Trophoblast cell (in vitro differentiated cells and primary cell): ENCODE data around the gene UBR1.

Experiments used
- DNase-seq, 2 donors: peaks; one replicate each; pipeline ENCODE4 v3.0.0-alpha.2; 2016
- H2AFZ ChIP-seq: 2 replicates; pipeline ENCODE4 v1.6.1; 2013; ENCODE audit warnings: low read length, moderate library complexity, mild to moderate bottlenecking; ENCODE audit not compliant: insufficient read depth, poor library complexity
- H2AK5ac ChIP-seq: 2 replicates; pipeline ENCODE4 v1.6.1; 2013; ENCODE audit warnings: mild to moderate bottlenecking, low read length
- H2BK120ac ChIP-seq: 2 replicates; pipeline ENCODE4 v1.6.1; 2013; ENCODE audit warnings: low read length, mild to moderate bottlenecking, moderate library complexity; ENCODE audit not compliant: insufficient read depth, poor library complexity
- H2BK12ac ChIP-seq: 2 replicates; pipeline ENCODE4 v1.6.1; 2013; ENCODE audit warnings: mild to moderate bottlenecking, low read length, moderate library complexity
- H2BK5ac ChIP-seq: 2 replicates; pipeline ENCODE4 v1.6.1; 2013; ENCODE audit warnings: low read length, low read depth, moderate library complexity, mild to moderate bottlenecking; ENCODE audit not compliant: poor library complexity
- H3K14ac ChIP-seq: 2 replicates; pipeline ENCODE4 v1.6.1; 2013; ENCODE audit warnings: mild to moderate bottlenecking, low read length
- H3K18ac ChIP-seq: 2 replicates; pipeline ENCODE4 v1.6.1; 2013; ENCODE audit warnings: mild to moderate bottlenecking, low read length
- H3K23ac ChIP-seq: 2 replicates; pipeline ENCODE4 v1.6.1; 2013; ENCODE audit warnings: low read length
- H3K27ac ChIP-seq: 2 replicates; pipeline ENCODE4 v1.5.1; 2013; ENCODE audit warnings: low read depth, mild to moderate bottlenecking, inconsistent platforms, low read length, moderate library complexity
- H3K27me3 ChIP-seq: 2 replicates; pipeline ENCODE4 v1.6.1; 2013; ENCODE audit warnings: inconsistent platforms, mild to moderate bottlenecking, low read length, moderate library complexity; ENCODE audit not compliant: insufficient read depth
- H3K36me3 ChIP-seq, 2 experiments: 1 replicate in 1 of 2; 2 replicates in 1 of 2; pipeline ENCODE4 v1.6.1; 2013; ENCODE audit warnings: low read length in 2 of 2, mild to moderate bottlenecking in 2 of 2, moderate library complexity in 1 of 2; ENCODE audit not compliant: insufficient read depth in 2 of 2, control insufficient read depth in 1 of 2
- H3K4ac ChIP-seq: 2 replicates; pipeline ENCODE4 v1.6.1; 2013; ENCODE audit warnings: low read depth, mild to moderate bottlenecking, low read length, moderate library complexity
- H3K4me1 ChIP-seq, 2 experiments: 1 replicate in 1 of 2; 2 replicates in 1 of 2; pipeline ENCODE4 v1.6.1; 2013; ENCODE audit warnings: low read length in 2 of 2, mild to moderate bottlenecking in 2 of 2, moderate library complexity in 1 of 2; ENCODE audit not compliant: insufficient read depth in 2 of 2, control insufficient read depth in 1 of 2
- H3K4me2 ChIP-seq: 2 replicates; pipeline ENCODE4 v1.6.1; 2013; ENCODE audit warnings: inconsistent platforms, mild to moderate bottlenecking, low read length, moderate library complexity
- H3K4me3 ChIP-seq: 2 replicates; pipeline ENCODE4 v1.5.1; 2013; ENCODE audit warnings: mild to moderate bottlenecking, low read depth, low read length, inconsistent platforms
- H3K79me1 ChIP-seq: one replicate; pipeline ENCODE4 v1.6.1; 2013; ENCODE audit warnings: low read length
- H3K79me2 ChIP-seq: 2 replicates; pipeline ENCODE4 v1.6.1; 2013; ENCODE audit warnings: low read length, mild to moderate bottlenecking; ENCODE audit not compliant: control insufficient read depth, insufficient read depth, poor library complexity
- H3K9ac ChIP-seq: 2 replicates; pipeline ENCODE4 v1.6.1; 2013; ENCODE audit warnings: mild to moderate bottlenecking, low read length
- H3K9me3 ChIP-seq: 2 replicates; pipeline ENCODE4 v1.6.1; 2013; ENCODE audit warnings: low read depth, mild to moderate bottlenecking, control low read depth, inconsistent platforms, low read length; ENCODE audit not compliant: insufficient read depth
- H4K12ac ChIP-seq: 2 replicates; pipeline ENCODE4 v1.6.1; 2013; ENCODE audit warnings: low read depth, mild to moderate bottlenecking, low read length, moderate library complexity
- H4K8ac ChIP-seq: 2 replicates; pipeline ENCODE4 v1.6.1; 2013; ENCODE audit warnings: low read depth, mild to moderate bottlenecking, low read length, moderate library complexity
- H4K91ac ChIP-seq: one replicate; pipeline ENCODE4 v1.6.1; 2013; ENCODE audit warnings: low read depth, mild to moderate bottlenecking, low read length, moderate library complexity
- WGBS: extraction: QIAGEN DNeasy Blood & Tissue Kit; methylation state at CpG from one replicate; pipeline ENCODE4 v1.1.7; 2013; ENCODE audit warnings: missing lambda C conversion rate; ENCODE audit not compliant: insufficient read length, insufficient coverage; ENCODE audit errors: extremely low coverage; 5-methylcytosine and 5-hydroxymethylcytosine counted together

Gene UBR1

GRCh38 chr15:43070249-43070648 lies 35.6 kb downstream of the UBR1 start:
- Histone ChIP-seq H2BK5ac (no peak overlapping the region), H4K8ac (no peak overlapping the region), H3K4me1 (peaks cover 3% of the 10 kb centered on the region in 2 experiments), H3K79me2 (no peaks in the 10 kb centered on the region), H3K23ac (no peak overlapping the region), H3K4me3 (no peak overlapping the region), H3K79me1 (peaks cover 3% of the 10 kb centered on the region), H3K9me3 (no peaks in the 10 kb centered on the region), H3K36me3 (peaks cover 12 to 13% of the 10 kb centered on the region in 2 experiments), H3K14ac (no peak overlapping the region), H2AFZ (no peak overlapping the region), H3K18ac (no peak overlapping the region), H3K27me3 (no peaks in the 10 kb centered on the region), H3K27ac (no peak overlapping the region), H2BK120ac (no peak overlapping the region), H2BK12ac (no peak overlapping the region), H3K4ac (no peak overlapping the region), H2AK5ac (no peak overlapping the region), H3K9ac (no peak overlapping the region), H4K12ac (no peak overlapping the region), H3K4me2 (no peak overlapping the region), H4K91ac (no peak overlapping the region)
- no CpG with 5 or more reads among the region's 4 CpGs for WGBS
- DNase-seq = no peak

GRCh38 chr15:43067717-43068461 lies 37.9 kb downstream of the UBR1 start:
- no peak overlapping the region for H4K12ac ChIP-seq
- DNase-seq = peak in 1 of 2 donors; percentile 24
- H2AK5ac ChIP-seq = no peak overlapping the region
- H3K36me3 ChIP-seq = peaks cover 10% of the 10 kb centered on the region in 2 experiments
- no peaks in the 10 kb centered on the region for H3K9me3 ChIP-seq
- H3K27me3 ChIP-seq = no peaks in the 10 kb centered on the region
- no peak overlapping the region for H3K4me2 ChIP-seq
- no peak overlapping the region for H3K23ac ChIP-seq
- WGBS = no CpG with 5 or more reads among the region's 8 CpGs
- no peak overlapping the region for H3K4me3 ChIP-seq
- H4K91ac ChIP-seq = no peak overlapping the region
- H2BK120ac ChIP-seq = peak overlapping the region; percentile 1
- H3K79me2 ChIP-seq = no peaks in the 10 kb centered on the region
- H3K18ac ChIP-seq = no peak overlapping the region
- H3K79me1 ChIP-seq = peaks cover 3% of the 10 kb centered on the region
- H3K27ac ChIP-seq = peak overlapping the region; percentile 51
- no peak overlapping the region for H2AFZ ChIP-seq
- H2BK5ac ChIP-seq = peak overlapping the region; percentile 21
- peaks cover 3% of the 10 kb centered on the region in 2 experiments for H3K4me1 ChIP-seq
- no peak overlapping the region for H3K14ac ChIP-seq
- H4K8ac ChIP-seq = no peak overlapping the region
- no peak overlapping the region for H3K9ac ChIP-seq
- H3K4ac ChIP-seq = no peak overlapping the region
- no peak overlapping the region for H2BK12ac ChIP-seq

- no peak for DNase-seq
- no peak overlapping the region for H3K4me3 ChIP-seq
- H3K14ac ChIP-seq = no peak overlapping the region
- no peak overlapping the region for H2BK120ac ChIP-seq
- peaks cover 17 to 26% of the 10 kb centered on the region in 2 experiments for H3K36me3 ChIP-seq
- H3K18ac ChIP-seq = no peak overlapping the region
- H2BK5ac ChIP-seq = no peak overlapping the region
- H3K4ac ChIP-seq = no peak overlapping the region
- no peak overlapping the region for H4K12ac ChIP-seq
- H3K23ac ChIP-seq = no peak overlapping the region
- H4K91ac ChIP-seq = no peak overlapping the region
- H3K4me2 ChIP-seq = no peak overlapping the region
- H3K9ac ChIP-seq = no peak overlapping the region
- H3K79me2 ChIP-seq = no peaks in the 10 kb centered on the region
- H3K9me3 ChIP-seq = no peaks in the 10 kb centered on the region
- no peak overlapping the region for H2BK12ac ChIP-seq
- no peaks in the 10 kb centered on the region for H3K4me1 ChIP-seq
- no peak overlapping the region for H2AK5ac ChIP-seq
- H2AFZ ChIP-seq = no peak overlapping the region
- H3K27ac ChIP-seq = no peak overlapping the region
- no peaks in the 10 kb centered on the region for H3K27me3 ChIP-seq
- no peak overlapping the region for H4K8ac ChIP-seq
- no peaks in the 10 kb centered on the region for H3K79me1 ChIP-seq
Observed at GRCh38 chr15:43056696-43057095, 49.1 kb downstream of the UBR1 start.

- no peak overlapping the region for H2BK5ac ChIP-seq
- no peak for DNase-seq
- H3K4me1 ChIP-seq = no peaks in the 10 kb centered on the region
- no peak overlapping the region for H2AK5ac ChIP-seq
- H3K4me3 ChIP-seq = no peak overlapping the region
- H3K9me3 ChIP-seq = no peaks in the 10 kb centered on the region
- H3K9ac ChIP-seq = no peak overlapping the region
- no peak overlapping the region for H3K14ac ChIP-seq
- peaks cover 15 to 20% of the 10 kb centered on the region in 2 experiments for H3K36me3 ChIP-seq
- no peak overlapping the region for H2BK120ac ChIP-seq
- H4K8ac ChIP-seq = no peak overlapping the region
- H3K4ac ChIP-seq = no peak overlapping the region
- no peaks in the 10 kb centered on the region for H3K79me2 ChIP-seq
- H3K27me3 ChIP-seq = no peaks in the 10 kb centered on the region
- no peak overlapping the region for H3K4me2 ChIP-seq
- WGBS = no CpG with 5 or more reads among the region's 1 CpG
- no peak overlapping the region for H2BK12ac ChIP-seq
- no peak overlapping the region for H4K12ac ChIP-seq
- H4K91ac ChIP-seq = no peak overlapping the region
- no peak overlapping the region for H3K18ac ChIP-seq
- H3K23ac ChIP-seq = no peak overlapping the region
- no peak overlapping the region for H2AFZ ChIP-seq
- no peak overlapping the region for H3K27ac ChIP-seq
- H3K79me1 ChIP-seq = no peaks in the 10 kb centered on the region
Observed at GRCh38 chr15:43052860-43053259, 53.0 kb downstream of the UBR1 start.
